Fibroblast of mammary gland (primary cell): ENCODE measurements around the gene CLEC14A.

Experiments
- DNase-seq: peaks from one replicate; pipeline ENCODE4 v3.0.0-alpha.2; 2010; ENCODE audit warnings: low read depth
- H3K4me3 ChIP-seq: 2 replicates; pipeline ENCODE4 v1.5.1; 2011; ENCODE audit warnings: low read depth, mild to moderate bottlenecking, low read length, moderate library complexity; ENCODE audit not compliant: control insufficient read depth
- CTCF ChIP-seq: conservative IDR thresholded peaks from 2 replicates; pipeline ENCODE4 v1.5.1; 2011; ENCODE audit warnings: low read depth, low read length, inconsistent platforms; ENCODE audit not compliant: control insufficient read depth, insufficient read depth

The CLEC14A gene

DNA sequence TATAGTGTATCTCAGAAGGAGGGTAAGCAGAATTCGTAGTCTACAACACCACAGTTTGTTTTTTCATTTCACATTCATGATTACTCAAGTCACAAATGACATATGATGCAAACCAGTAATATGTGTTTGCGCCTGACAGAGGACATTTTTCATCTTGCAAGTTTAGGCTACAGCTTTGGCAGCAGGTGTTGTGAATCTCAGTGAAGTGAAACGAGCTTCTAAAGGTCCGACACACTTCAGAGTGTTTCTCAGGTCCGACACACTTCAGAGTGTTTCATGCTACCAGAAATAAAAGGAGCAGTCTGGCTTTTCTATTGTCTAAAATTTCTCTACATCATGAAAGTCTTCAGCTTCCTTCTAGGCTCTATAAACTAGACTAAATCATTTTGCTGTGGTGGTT is 22.7 kb downstream of the CLEC14A start:
- H3K4me3 ChIP-seq = no peak overlapping the region
- TF ChIP-seq CTCF = no peak
- DNase-seq = no peak

DNA sequence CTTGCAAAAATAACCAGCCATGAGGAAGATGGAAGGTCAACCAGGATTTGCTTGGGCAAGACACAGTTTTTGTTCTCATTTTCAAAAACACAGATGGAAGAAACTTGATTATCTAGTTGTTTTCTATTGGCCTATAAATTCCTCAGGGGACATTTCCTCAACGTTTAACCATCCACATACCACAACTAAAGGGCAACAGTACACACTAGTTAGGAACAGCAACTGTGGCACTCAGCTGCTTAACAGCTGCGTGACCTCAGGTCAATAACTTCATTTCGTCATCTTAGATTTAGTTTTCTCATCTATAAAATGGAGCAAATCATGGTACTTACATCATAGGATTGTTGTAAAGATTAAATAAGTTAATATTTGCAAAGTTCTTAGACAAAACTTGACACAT is 29.5 kb downstream of the CLEC14A start:
- peak; percentile 23 for DNase-seq
- TF ChIP-seq CTCF = no peak

DNA sequence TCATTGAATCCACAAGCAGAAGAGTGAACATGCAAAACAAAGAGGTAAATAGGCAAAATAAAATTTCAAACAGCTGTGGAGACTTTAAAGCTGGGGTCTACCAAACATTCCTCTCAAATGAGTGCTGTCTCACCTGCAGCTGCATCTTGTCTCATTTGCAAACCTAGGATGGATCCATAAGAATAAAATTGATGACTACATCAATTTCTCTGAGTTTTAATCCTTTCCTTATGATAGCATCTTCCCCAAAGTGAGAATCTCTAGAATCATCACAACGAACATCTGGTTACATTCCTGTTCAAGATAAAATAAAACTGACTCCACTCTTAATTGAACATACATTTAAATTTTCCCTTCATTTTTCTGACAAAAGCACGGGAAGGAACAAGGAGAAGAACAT is 29.9 kb downstream of the CLEC14A start:
- H3K4me3 ChIP-seq = no peak overlapping the region
- no peak for TF ChIP-seq CTCF
- no peak for DNase-seq

More for the DNA sequence above, 29.5 kb downstream of the CLEC14A start:
- no peak overlapping the region for H3K4me3 ChIP-seq

GRCh38 chr14:38224338-38224737 is 31.6 kb downstream of the CLEC14A start:
- no peak overlapping the region for H3K4me3 ChIP-seq
- peak; percentile 19 for DNase-seq
- TF ChIP-seq CTCF = no peak

DNA sequence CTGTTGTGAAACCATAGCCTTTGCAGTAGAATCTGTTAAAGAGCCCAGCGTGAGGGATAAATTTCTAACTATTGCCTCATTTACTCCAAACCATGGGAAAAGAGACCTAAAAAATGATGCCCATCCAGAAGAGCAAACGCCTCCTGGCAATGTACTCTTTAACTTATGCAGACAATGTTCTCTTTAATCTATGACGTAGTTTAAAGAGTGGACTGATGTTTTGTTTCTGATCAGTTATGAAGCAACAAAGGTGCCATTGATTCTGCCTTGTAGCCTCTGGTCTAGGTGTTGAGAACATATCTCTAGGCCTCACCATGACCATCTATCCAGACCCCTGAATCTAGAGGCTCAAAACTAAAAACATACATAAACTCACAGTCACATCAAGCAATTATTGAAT is 34.8 kb downstream of the CLEC14A start:
- H3K4me3 ChIP-seq = no peak overlapping the region
- TF ChIP-seq CTCF = no peak

DNA sequence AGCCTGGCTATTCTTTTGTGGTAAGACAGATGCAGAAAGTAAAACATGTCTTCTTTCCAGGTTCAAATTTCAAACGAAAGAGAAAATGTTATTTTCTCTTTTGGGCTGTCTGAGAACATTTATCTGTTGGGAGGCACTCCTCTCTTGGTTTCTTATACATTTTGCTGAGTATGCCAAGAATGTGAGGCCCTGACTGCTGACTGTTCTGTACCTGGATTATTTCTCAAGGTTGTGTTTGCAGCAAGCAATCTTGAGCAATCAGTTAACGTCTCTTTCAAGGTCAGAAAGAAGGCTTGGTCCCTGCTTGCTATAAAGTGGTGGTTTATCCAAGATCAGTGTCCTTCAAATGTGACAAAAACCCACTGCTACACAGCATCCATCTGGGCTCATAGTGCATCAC is 38.3 kb downstream of the CLEC14A start:
- no peak for TF ChIP-seq CTCF
- DNase-seq = no peak
- no peak overlapping the region for H3K4me3 ChIP-seq

More for the DNA sequence above, 34.8 kb downstream of the CLEC14A start:
- no peak for DNase-seq

DNA sequence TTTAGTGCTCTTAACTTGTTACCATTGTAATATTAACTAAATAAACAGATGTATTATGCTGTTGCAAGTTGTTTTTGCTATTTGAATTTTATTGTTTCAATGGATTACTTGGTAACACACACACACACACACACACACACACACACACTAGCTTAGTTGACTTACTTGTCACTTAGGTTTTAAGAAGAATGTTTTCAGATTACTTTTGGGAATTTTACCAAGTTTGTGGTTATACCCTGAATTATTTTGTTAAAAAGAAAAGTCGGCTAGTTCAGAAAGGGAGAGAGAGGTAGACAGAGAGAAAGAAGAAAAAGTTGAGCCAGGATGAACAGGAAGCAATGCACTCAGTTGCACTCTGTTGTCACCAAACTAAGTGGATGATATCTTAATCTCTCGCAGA is 42.9 kb downstream of the CLEC14A start:
- no peak overlapping the region for H3K4me3 ChIP-seq
- TF ChIP-seq CTCF = no peak
- DNase-seq = peak; percentile 9
